WTC11 (cell line): ENCODE data around the gene ADAM8. TPM values are rescaled to one million over a fixed set of nuclear protein-coding genes. Genes with fewer than 3 reads are reported as not detected.

Experiments
- ATAC-seq: fragments of 200-7000 bp; cut with Tn5 transposase; 2 replicates; pipeline ENCODE4 v1.10.0; 2021; ENCODE audit warnings: mild to moderate bottlenecking, moderate library complexity
- CTCF ChIA-PET: fragments of 300-600 bp; sonication (Branson Sonifier 250); formaldehyde crosslinking; loops from one replicate; lab custom pipeline; 2021; ENCODE audit warnings: antibody characterized with exemption; lab: Charles Lee
- POLR2A ChIA-PET: fragments of 350-600 bp; sonication (Branson Sonifier 250); formaldehyde crosslinking; loops from one replicate; lab custom pipeline; 2021; ENCODE audit warnings: antibody characterized with exemption; lab: Charles Lee
- DNase-seq: peaks from one replicate; pipeline ENCODE4 v3.0.0; 2021; ENCODE audit warnings: low spot score
- H3K27ac Mint-ChIP-seq: 2 replicates; pipeline ENCODE4 v1.8.0; 2021; ENCODE audit warnings: mixed read lengths
- H3K27me3 Mint-ChIP-seq: 2 replicates; pipeline ENCODE4 v1.8.0; 2021; ENCODE audit warnings: low read depth, mild to moderate bottlenecking, moderate library complexity, mixed read lengths
- H3K36me3 Mint-ChIP-seq: 2 replicates; pipeline ENCODE4 v1.8.0; 2021; ENCODE audit warnings: mixed read lengths
- H3K4me1 Mint-ChIP-seq: 2 replicates; pipeline ENCODE4 v1.8.0; 2022; ENCODE audit warnings: mixed read lengths
- H3K4me3 Mint-ChIP-seq: 2 replicates; pipeline ENCODE4 v1.8.0; 2021; ENCODE audit warnings: mild to moderate bottlenecking, moderate library complexity, mixed read lengths
- H3K9me3 Mint-ChIP-seq: 2 replicates; pipeline ENCODE4 v1.8.0; 2021; ENCODE audit warnings: mixed read lengths
- CREM ChIP-seq: sonication (generic); formaldehyde crosslinking; IDR thresholded peaks from 2 replicates; pipeline ENCODE4 v1.8.1; 2022; ENCODE audit warnings: mild to moderate bottlenecking, missing genetic modification reagents, moderate library complexity
- ELF4 ChIP-seq: sonication (generic); formaldehyde crosslinking; IDR thresholded peaks from 2 replicates; pipeline ENCODE4 v1.8.1; 2022; ENCODE audit warnings: low read depth, mild to moderate bottlenecking, moderate library complexity, missing genetic modification reagents
- EMX1 ChIP-seq: fragments of 250-450 bp; sonication (Bioruptor Pico); IDR thresholded peaks from 2 replicates; pipeline ENCODE4 v1.8.0; 2021; ENCODE audit warnings: mild to moderate bottlenecking
- GABPB1 ChIP-seq: sonication (generic); formaldehyde crosslinking; IDR thresholded peaks from 2 replicates; pipeline ENCODE4 v1.8.1; 2023; ENCODE audit warnings: mild to moderate bottlenecking, missing genetic modification reagents
- HMGXB4 ChIP-seq: sonication (generic); formaldehyde crosslinking; IDR thresholded peaks from 2 replicates; pipeline ENCODE4 v1.8.1; 2023; ENCODE audit warnings: mild to moderate bottlenecking, moderate library complexity, missing genetic modification reagents
- JAZF1 ChIP-seq: fragments of 250-450 bp; sonication (Bioruptor Pico); IDR thresholded peaks from 2 replicates; pipeline ENCODE4 v1.9.0; 2021; ENCODE audit warnings: moderate library complexity, mild to moderate bottlenecking, inconsistent platforms
- MXD4 ChIP-seq: fragments of 250-450 bp; sonication (Bioruptor Pico); IDR thresholded peaks from 2 replicates; pipeline ENCODE4 v1.8.0; 2021; ENCODE audit warnings: mild to moderate bottlenecking, moderate library complexity, borderline replicate concordance
- PRRX2 ChIP-seq: fragments of 250-450 bp; sonication (Bioruptor Pico); IDR thresholded peaks from 2 replicates; pipeline ENCODE4 v1.8.0; 2021; ENCODE audit warnings: mild to moderate bottlenecking
- SMAD4 ChIP-seq: sonication (generic); formaldehyde crosslinking; IDR thresholded peaks from 2 replicates; pipeline ENCODE4 v1.8.0; 2022; ENCODE audit warnings: mild to moderate bottlenecking, missing genetic modification reagents
- USF2 ChIP-seq: sonication (generic); formaldehyde crosslinking; IDR thresholded peaks from 2 replicates; pipeline ENCODE4 v1.8.1; 2023; ENCODE audit warnings: mild to moderate bottlenecking, missing genetic modification reagents, moderate library complexity
- ZBTB43 ChIP-seq: sonication (generic); formaldehyde crosslinking; IDR thresholded peaks from 2 replicates; pipeline ENCODE4 v1.8.1; 2023; ENCODE audit warnings: mild to moderate bottlenecking, missing genetic modification reagents
- ZNF121 ChIP-seq: sonication (generic); formaldehyde crosslinking; IDR thresholded peaks from 2 replicates; pipeline ENCODE4 v1.8.0; 2023; ENCODE audit warnings: missing genetic modification reagents
- ZNF263 ChIP-seq: sonication (generic); formaldehyde crosslinking; IDR thresholded peaks from 2 replicates; pipeline ENCODE4 v1.8.1; 2022; ENCODE audit warnings: low read depth, mild to moderate bottlenecking, moderate library complexity, missing genetic modification reagents
- ZNF512 ChIP-seq: sonication (generic); formaldehyde crosslinking; IDR thresholded peaks from 2 replicates; pipeline ENCODE4 v1.8.1; 2022; ENCODE audit warnings: missing genetic modification reagents, borderline replicate concordance
- ZNF671 ChIP-seq: fragments of 250-450 bp; sonication (Bioruptor Pico); IDR thresholded peaks from 2 replicates; pipeline ENCODE4 v1.8.0; 2021; ENCODE audit warnings: mild to moderate bottlenecking
- total RNA-seq: library from RNA; stranded (reverse); gene quantifications from 3 replicates; pipeline ENCODE4 v1.2.3, GENCODE V29; 2021
- TF ChIP-seq, protein P1 (sequence below): sonication (generic); formaldehyde crosslinking; conservative IDR thresholded peaks from 2 replicates; pipeline ENCODE4 v1.8.1; 2023; ENCODE audit warnings: mild to moderate bottlenecking, low read depth, missing genetic modification reagents, moderate library complexity
- TF ChIP-seq, protein P2 (sequence below): sonication (generic); formaldehyde crosslinking; conservative IDR thresholded peaks from 2 replicates; pipeline ENCODE4 v1.8.1; 2022; ENCODE audit warnings: mild to moderate bottlenecking, missing genetic modification reagents
- TF ChIP-seq, protein P3 (sequence below): fragments of 250-450 bp; sonication (Bioruptor Pico); IDR thresholded peaks from 2 replicates; pipeline ENCODE4 v1.9.0; 2021; ENCODE audit warnings: mild to moderate bottlenecking
- TF ChIP-seq, protein P4 (sequence below): sonication (generic); formaldehyde crosslinking; IDR thresholded peaks from 2 replicates; pipeline ENCODE4 v1.8.1; 2023; ENCODE audit warnings: mild to moderate bottlenecking, missing genetic modification reagents, borderline replicate concordance

The ADAM8 gene
- total RNA-seq, 1 experiment from 2014 or later, result 7.2 TPM

- TF ChIP-seq, protein P1, sequence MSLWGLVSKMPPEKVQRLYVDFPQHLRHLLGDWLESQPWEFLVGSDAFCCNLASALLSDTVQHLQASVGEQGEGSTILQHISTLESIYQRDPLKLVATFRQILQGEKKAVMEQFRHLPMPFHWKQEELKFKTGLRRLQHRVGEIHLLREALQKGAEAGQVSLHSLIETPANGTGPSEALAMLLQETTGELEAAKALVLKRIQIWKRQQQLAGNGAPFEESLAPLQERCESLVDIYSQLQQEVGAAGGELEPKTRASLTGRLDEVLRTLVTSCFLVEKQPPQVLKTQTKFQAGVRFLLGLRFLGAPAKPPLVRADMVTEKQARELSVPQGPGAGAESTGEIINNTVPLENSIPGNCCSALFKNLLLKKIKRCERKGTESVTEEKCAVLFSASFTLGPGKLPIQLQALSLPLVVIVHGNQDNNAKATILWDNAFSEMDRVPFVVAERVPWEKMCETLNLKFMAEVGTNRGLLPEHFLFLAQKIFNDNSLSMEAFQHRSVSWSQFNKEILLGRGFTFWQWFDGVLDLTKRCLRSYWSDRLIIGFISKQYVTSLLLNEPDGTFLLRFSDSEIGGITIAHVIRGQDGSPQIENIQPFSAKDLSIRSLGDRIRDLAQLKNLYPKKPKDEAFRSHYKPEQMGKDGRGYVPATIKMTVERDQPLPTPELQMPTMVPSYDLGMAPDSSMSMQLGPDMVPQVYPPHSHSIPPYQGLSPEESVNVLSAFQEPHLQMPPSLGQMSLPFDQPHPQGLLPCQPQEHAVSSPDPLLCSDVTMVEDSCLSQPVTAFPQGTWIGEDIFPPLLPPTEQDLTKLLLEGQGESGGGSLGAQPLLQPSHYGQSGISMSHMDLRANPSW, result no peak
- TF ChIP-seq EMX1 (CRISPR knock-in tag), result no peak
- TF ChIP-seq JAZF1 (CRISPR knock-in tag), result no peak
- no peak for TF ChIP-seq ZBTB43 (CRISPR knock-in tag)
- TF ChIP-seq, protein P2, sequence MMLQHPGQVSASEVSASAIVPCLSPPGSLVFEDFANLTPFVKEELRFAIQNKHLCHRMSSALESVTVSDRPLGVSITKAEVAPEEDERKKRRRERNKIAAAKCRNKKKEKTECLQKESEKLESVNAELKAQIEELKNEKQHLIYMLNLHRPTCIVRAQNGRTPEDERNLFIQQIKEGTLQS (CRISPR knock-in tag), result no peak
- no peak for TF ChIP-seq ZNF121
- no peak for TF ChIP-seq USF2
- no peak for TF ChIP-seq ZNF671 (CRISPR knock-in tag)
- no peak for TF ChIP-seq ELF4 (CRISPR knock-in tag)
- TF ChIP-seq CREM (CRISPR knock-in tag), result no peak
- no peak for TF ChIP-seq MXD4 (CRISPR knock-in tag)
Measured at GRCh38 chr10:133248334-133248715, 28.3 kb downstream of the ADAM8 start (continued).

- TF ChIP-seq GABPB1 (CRISPR knock-in tag) (no peak), PRRX2 (no peak), ZNF263 (CRISPR knock-in tag) (no peak), ZNF671 (CRISPR knock-in tag) (no peak), ZNF512 (CRISPR knock-in tag) (no peak), HMGXB4 (CRISPR knock-in tag) (no peak), SMAD4 (CRISPR knock-in tag) (no peak)
- TF ChIP-seq, protein P3, sequence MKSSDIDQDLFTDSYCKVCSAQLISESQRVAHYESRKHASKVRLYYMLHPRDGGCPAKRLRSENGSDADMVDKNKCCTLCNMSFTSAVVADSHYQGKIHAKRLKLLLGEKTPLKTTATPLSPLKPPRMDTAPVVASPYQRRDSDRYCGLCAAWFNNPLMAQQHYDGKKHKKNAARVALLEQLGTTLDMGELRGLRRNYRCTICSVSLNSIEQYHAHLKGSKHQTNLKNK (CRISPR knock-in tag), result no peak
- TF ChIP-seq, protein P4, sequence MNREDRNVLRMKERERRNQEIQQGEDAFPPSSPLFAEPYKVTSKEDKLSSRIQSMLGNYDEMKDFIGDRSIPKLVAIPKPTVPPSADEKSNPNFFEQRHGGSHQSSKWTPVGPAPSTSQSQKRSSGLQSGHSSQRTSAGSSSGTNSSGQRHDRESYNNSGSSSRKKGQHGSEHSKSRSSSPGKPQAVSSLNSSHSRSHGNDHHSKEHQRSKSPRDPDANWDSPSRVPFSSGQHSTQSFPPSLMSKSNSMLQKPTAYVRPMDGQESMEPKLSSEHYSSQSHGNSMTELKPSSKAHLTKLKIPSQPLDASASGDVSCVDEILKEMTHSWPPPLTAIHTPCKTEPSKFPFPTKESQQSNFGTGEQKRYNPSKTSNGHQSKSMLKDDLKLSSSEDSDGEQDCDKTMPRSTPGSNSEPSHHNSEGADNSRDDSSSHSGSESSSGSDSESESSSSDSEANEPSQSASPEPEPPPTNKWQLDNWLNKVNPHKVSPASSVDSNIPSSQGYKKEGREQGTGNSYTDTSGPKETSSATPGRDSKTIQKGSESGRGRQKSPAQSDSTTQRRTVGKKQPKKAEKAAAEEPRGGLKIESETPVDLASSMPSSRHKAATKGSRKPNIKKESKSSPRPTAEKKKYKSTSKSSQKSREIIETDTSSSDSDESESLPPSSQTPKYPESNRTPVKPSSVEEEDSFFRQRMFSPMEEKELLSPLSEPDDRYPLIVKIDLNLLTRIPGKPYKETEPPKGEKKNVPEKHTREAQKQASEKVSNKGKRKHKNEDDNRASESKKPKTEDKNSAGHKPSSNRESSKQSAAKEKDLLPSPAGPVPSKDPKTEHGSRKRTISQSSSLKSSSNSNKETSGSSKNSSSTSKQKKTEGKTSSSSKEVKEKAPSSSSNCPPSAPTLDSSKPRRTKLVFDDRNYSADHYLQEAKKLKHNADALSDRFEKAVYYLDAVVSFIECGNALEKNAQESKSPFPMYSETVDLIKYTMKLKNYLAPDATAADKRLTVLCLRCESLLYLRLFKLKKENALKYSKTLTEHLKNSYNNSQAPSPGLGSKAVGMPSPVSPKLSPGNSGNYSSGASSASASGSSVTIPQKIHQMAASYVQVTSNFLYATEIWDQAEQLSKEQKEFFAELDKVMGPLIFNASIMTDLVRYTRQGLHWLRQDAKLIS (CRISPR knock-in tag), result no peak
- no peaks in the 10 kb centered on the region for H3K9me3 Mint-ChIP-seq
- ChIA-PET CTCF (interaction anchor here (0.6 to 4.1 kb wide), 20 partner anchors 9 to 145 kb away, joined by 3 to 61 read pairs (median 6); partner anchors contain the start of gene ADAM8), POLR2A (interaction anchor here (0.7 to 1.2 kb wide), 2 partner anchors 10 to 19 kb away, joined by 3 read pairs; no protein-coding TSS in a partner anchor)
- no peak overlapping the region for H3K4me3 Mint-ChIP-seq
- H3K36me3 Mint-ChIP-seq, result no peaks in the 10 kb centered on the region
- H3K27me3 Mint-ChIP-seq, result no peaks in the 10 kb centered on the region
- H3K4me1 Mint-ChIP-seq, result peaks cover 32% of the 10 kb centered on the region
- H3K27ac Mint-ChIP-seq, result no peak overlapping the region
- no peak for DNase-seq
- peak; percentile 3; the same call in 1 of the 2 replicates for ATAC-seq
Measured at GRCh38 chr10:133247681-133248333, 28.9 kb downstream of the ADAM8 start.
